ENCODE data around the gene SFRP4.

The SFRP4 gene

GRCh38 chr7:37945336-37945735, 28.7 kb upstream of the SFRP4 start:
- Histone ChIP-seq H4K20me1 (ENCODE audit: control insufficient read depth, insufficient read depth, low read depth, low read length) (no peaks in the 10 kb centered on the region), H3K4me3 (ENCODE audit: low read length) (no peak overlapping the region), H3K36me3 (ENCODE audit: control insufficient read depth, low read length) (no peaks in the 10 kb centered on the region), H3K4me1 (ENCODE audit: control insufficient read depth, low read length) (no peaks in the 10 kb centered on the region), H3F3A (ENCODE audit: control insufficient read depth, insufficient read depth) (no peaks in the 10 kb centered on the region), H3K9me2 (replicated peaks; ENCODE audit: control insufficient read depth, low read length) (no peaks in the 10 kb centered on the region), H3K79me2 (ENCODE audit: control insufficient read depth, low read length) (no peaks in the 10 kb centered on the region), H3K27me3 (ENCODE audit: control insufficient read depth, low read length) (no peaks in the 10 kb centered on the region), H3K27ac (ENCODE audit: low read depth, low read length) (no peak overlapping the region), H3K4me2 (ENCODE audit: low read length) (no peak overlapping the region), H3K9me3 (ENCODE audit: control insufficient read depth, insufficient read depth, low read length) (no peaks in the 10 kb centered on the region)
- TF ChIP-seq EZH2phosphoT487 (IDR thresholded peaks at IDR 0.05; ENCODE audit: borderline replicate concordance, low read length) (no peak), CTCF (IDR thresholded peaks at IDR 0.05; ENCODE audit: low read depth, low read length, poor library complexity, severe bottlenecking) (no peak)

- no peaks in the 10 kb centered on the region for H3F3A ChIP-seq (ENCODE audit: control insufficient read depth, insufficient read depth)
- no peak overlapping the region for H3K4me3 ChIP-seq (ENCODE audit: low read length)
- no peaks in the 10 kb centered on the region for H3K9me3 ChIP-seq (ENCODE audit: control insufficient read depth, insufficient read depth, low read length)
- no peaks in the 10 kb centered on the region for H3K4me1 ChIP-seq (ENCODE audit: control insufficient read depth, low read length)
- H4K20me1 ChIP-seq (ENCODE audit: control insufficient read depth, insufficient read depth, low read depth, low read length): no peaks in the 10 kb centered on the region
- no peaks in the 10 kb centered on the region for H3K9me2 ChIP-seq (replicated peaks; ENCODE audit: control insufficient read depth, low read length)
- no peaks in the 10 kb centered on the region for H3K79me2 ChIP-seq (ENCODE audit: control insufficient read depth, low read length)
- no peak overlapping the region for H3K4me2 ChIP-seq (ENCODE audit: low read length)
- no peak for TF ChIP-seq CTCF (IDR thresholded peaks at IDR 0.05; ENCODE audit: low read depth, low read length, poor library complexity, severe bottlenecking)
- no peak for TF ChIP-seq EZH2phosphoT487 (IDR thresholded peaks at IDR 0.05; ENCODE audit: borderline replicate concordance, low read length)
- H3K27ac ChIP-seq (ENCODE audit: low read depth, low read length): no peak overlapping the region
- no peaks in the 10 kb centered on the region for H3K36me3 ChIP-seq (ENCODE audit: control insufficient read depth, low read length)
- no peaks in the 10 kb centered on the region for H3K27me3 ChIP-seq (ENCODE audit: control insufficient read depth, low read length)
These were observed 28.1 kb upstream of the SFRP4 start for GRCh38 chr7:37944737-37945054.

- Histone ChIP-seq H3F3A (ENCODE audit: control insufficient read depth, insufficient read depth) (no peaks in the 10 kb centered on the region), H3K9me2 (replicated peaks; ENCODE audit: control insufficient read depth, low read length) (no peaks in the 10 kb centered on the region), H3K27me3 (ENCODE audit: control insufficient read depth, low read length) (no peaks in the 10 kb centered on the region), H4K20me1 (ENCODE audit: control insufficient read depth, insufficient read depth, low read depth, low read length) (no peaks in the 10 kb centered on the region), H3K4me2 (ENCODE audit: low read length) (no peak overlapping the region), H3K4me1 (ENCODE audit: control insufficient read depth, low read length) (no peaks in the 10 kb centered on the region), H3K4me3 (ENCODE audit: low read length) (no peak overlapping the region), H3K9me3 (ENCODE audit: control insufficient read depth, insufficient read depth, low read length) (no peaks in the 10 kb centered on the region), H3K27ac (ENCODE audit: low read depth, low read length) (no peak overlapping the region), H3K36me3 (ENCODE audit: control insufficient read depth, low read length) (no peaks in the 10 kb centered on the region), H3K79me2 (ENCODE audit: control insufficient read depth, low read length) (no peaks in the 10 kb centered on the region)
- no peak for TF ChIP-seq CTCF (IDR thresholded peaks at IDR 0.05; ENCODE audit: low read depth, low read length, poor library complexity, severe bottlenecking)
- no peak for TF ChIP-seq EZH2phosphoT487 (IDR thresholded peaks at IDR 0.05; ENCODE audit: borderline replicate concordance, low read length)
These were observed 27.5 kb upstream of the SFRP4 start for GRCh38 chr7:37943905-37944736.

All from DOHH2 (cell line).